IPS-NIHi11 (cell line): ENCODE results near the gene ATP5F1E.

Experiments used
- DNase-seq: peaks from one replicate; pipeline ENCODE4 v3.0.0; 2012; ENCODE audit warnings: mixed read lengths, low spot score

ATP5F1E gene

GRCh38 chr20:59032023-59032712 lies at the start of gene ATP5F1E:
Gene ATP5F1E, minus strand, starts transcription at chr20:59032335. Its CDS starts 84 bp downstream, at chr20:59032251.
- DNase-seq, result peak; percentile 98

- no peak for DNase-seq
These were observed 48.9 kb upstream of the ATP5F1E start for GRCh38 chr20:59081036-59081435.

GRCh38 chr20:59078231-59078630 lies 46.1 kb upstream of the ATP5F1E start:
- no peak for DNase-seq

- no peak for DNase-seq
These were observed 45.6 kb upstream of the ATP5F1E start for GRCh38 chr20:59077705-59078104.

- no peak for DNase-seq
These were observed 43.9 kb upstream of the ATP5F1E start for GRCh38 chr20:59075934-59076508.

GRCh38 chr20:59074456-59074855 lies 42.3 kb upstream of the ATP5F1E start:
- DNase-seq, result no peak

- no peak for DNase-seq
These were observed 41.4 kb upstream of the ATP5F1E start for GRCh38 chr20:59073582-59073981.

- DNase-seq, result no peak
These were observed 39.1 kb upstream of the ATP5F1E start for GRCh38 chr20:59071216-59071615.

- DNase-seq, result no peak
These were observed 36.9 kb upstream of the ATP5F1E start for GRCh38 chr20:59069026-59069425.

GRCh38 chr20:59068534-59068933 lies 36.4 kb upstream of the ATP5F1E start:
- DNase-seq, result no peak

GRCh38 chr20:59064214-59064722 lies 32.1 kb upstream of the ATP5F1E start:
- DNase-seq, result no peak

- peak; percentile 16 for DNase-seq
These were observed 31.5 kb upstream of the ATP5F1E start for GRCh38 chr20:59063358-59064213.

GRCh38 chr20:59062081-59062480 lies 29.9 kb upstream of the ATP5F1E start:
- DNase-seq, result no peak

- no peak for DNase-seq
These were observed 23.2 kb upstream of the ATP5F1E start for GRCh38 chr20:59055302-59055701.

GRCh38 chr20:59051666-59052185 lies 19.6 kb upstream of the ATP5F1E start:
- no peak for DNase-seq

GRCh38 chr20:59050437-59050836 lies 18.3 kb upstream of the ATP5F1E start:
- DNase-seq, result no peak

GRCh38 chr20:59048681-59049030 lies 16.5 kb upstream of the ATP5F1E start:
- DNase-seq, result no peak

GRCh38 chr20:59047938-59048680 lies 16.0 kb upstream of the ATP5F1E start:
- no peak for DNase-seq

GRCh38 chr20:59046862-59047261 lies 14.7 kb upstream of the ATP5F1E start:
- no peak for DNase-seq

- DNase-seq, result no peak
These were observed 12.7 kb upstream of the ATP5F1E start for GRCh38 chr20:59044796-59045195.

GRCh38 chr20:59044295-59044694 lies 12.2 kb upstream of the ATP5F1E start:
- DNase-seq, result no peak

- DNase-seq, result no peak
These were observed 11.6 kb upstream of the ATP5F1E start for GRCh38 chr20:59043698-59044097.
